Measurements from ENCODE around the gene VMA21. TPM values are rescaled to one million over a fixed set of nuclear protein-coding genes. Genes with fewer than 3 reads are reported as not detected.

The VMA21 gene
- total and polyA plus RNA-seq, 10 of the 15 experiments (the other 5 are each of a cell fraction or from before 2014, with no cell fraction given): 12.9 to 53.6 (median 41.5) TPM

DNA sequence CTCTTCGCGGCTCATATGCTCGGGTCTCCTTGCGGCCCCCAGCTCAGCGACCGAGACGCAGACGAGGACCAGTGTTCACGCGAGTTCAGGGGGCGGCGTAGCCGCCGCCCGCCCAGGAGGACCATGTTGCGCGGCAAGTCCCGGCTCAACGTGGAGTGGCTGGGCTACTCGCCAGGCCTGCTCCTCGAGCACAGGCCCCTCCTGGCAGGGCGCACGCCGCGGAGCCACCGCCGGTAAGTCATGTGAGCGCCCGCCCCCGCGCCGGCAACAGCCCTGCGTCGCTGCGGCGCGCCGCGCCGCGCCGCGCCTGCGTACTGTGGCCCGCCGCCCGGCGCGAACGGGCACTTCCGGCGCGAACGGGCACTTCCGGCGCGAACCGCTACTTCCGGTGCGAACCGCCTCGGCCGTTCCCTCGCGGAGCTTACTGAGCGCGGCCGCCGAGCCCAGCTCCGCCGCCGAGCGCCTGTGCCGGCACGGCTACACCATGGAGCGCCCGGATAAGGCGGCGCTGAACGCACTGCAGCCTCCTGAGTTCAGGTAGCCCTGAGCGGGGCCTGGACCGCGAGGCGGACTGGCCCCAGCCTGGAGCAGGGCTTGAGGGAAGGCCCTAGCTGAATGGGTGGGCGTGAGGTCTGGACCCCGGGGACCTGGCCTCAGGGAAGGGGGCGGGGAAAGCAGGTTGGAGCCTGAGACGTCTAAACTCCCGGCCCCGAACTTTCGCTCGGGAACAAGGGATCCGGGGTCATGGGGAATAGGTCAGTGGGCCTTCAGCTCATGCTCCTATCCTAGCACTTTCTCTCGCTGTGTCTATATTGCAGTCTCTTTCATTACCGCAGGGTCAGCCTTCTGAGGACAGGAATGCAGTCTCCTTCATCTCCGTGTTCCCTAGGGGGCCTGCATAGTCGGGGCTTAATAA is at the start of gene VMA21 (continued):
- TF ChIP-seq, protein P1, sequence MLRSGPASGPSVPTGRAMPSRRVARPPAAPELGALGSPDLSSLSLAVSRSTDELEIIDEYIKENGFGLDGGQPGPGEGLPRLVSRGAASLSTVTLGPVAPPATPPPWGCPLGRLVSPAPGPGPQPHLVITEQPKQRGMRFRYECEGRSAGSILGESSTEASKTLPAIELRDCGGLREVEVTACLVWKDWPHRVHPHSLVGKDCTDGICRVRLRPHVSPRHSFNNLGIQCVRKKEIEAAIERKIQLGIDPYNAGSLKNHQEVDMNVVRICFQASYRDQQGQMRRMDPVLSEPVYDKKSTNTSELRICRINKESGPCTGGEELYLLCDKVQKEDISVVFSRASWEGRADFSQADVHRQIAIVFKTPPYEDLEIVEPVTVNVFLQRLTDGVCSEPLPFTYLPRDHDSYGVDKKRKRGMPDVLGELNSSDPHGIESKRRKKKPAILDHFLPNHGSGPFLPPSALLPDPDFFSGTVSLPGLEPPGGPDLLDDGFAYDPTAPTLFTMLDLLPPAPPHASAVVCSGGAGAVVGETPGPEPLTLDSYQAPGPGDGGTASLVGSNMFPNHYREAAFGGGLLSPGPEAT (IDR thresholded peaks at IDR 0.05; ENCODE audit: low read depth): no peak
- TF ChIP-seq TARDBP (IDR thresholded peaks at IDR 0.05; ENCODE audit: borderline replicate concordance) (no peak), RAD21 (IDR thresholded peaks at IDR 0.05; ENCODE audit: insufficient read depth, low read depth, low read length) (no peak), SMARCA5 (IDR thresholded peaks at IDR 0.05) (no peak), TBL1XR1 (IDR thresholded peaks at IDR 0.05; ENCODE audit: low read depth, low read length) (no peak), POLR2AphosphoS5 (IDR thresholded peaks at IDR 0.05; ENCODE audit: low read length) (peak; percentile 17; the same call in 1 of the 2 replicates), EGR1 (IDR thresholded peaks at IDR 0.05; ENCODE audit: borderline replicate concordance in 1 of 2, low read depth in 2 of 2, low read length in 2 of 2) (peak in 1 of 2 experiments; percentile 94; a peak in 2 of 3 replicates), WRNIP1 (IDR thresholded peaks at IDR 0.05; ENCODE audit: borderline replicate concordance, low read depth, low read length) (no peak), EP300 (IDR thresholded peaks at IDR 0.05; ENCODE audit: borderline replicate concordance in 1 of 2, control insufficient read depth in 1 of 2, low read depth in 2 of 2, low read length in 2 of 2) (no peak), IKZF2 (IDR thresholded peaks at IDR 0.05) (no peak), HDAC6 (IDR thresholded peaks at IDR 0.05; ENCODE audit: unreplicated experiment) (no peak), BACH1 (IDR thresholded peaks at IDR 0.05; ENCODE audit: borderline replicate concordance) (no peak), RCOR1 (conservative IDR thresholded peaks at IDR 0.05; ENCODE audit: low read depth, low read length) (no peak), SREBF2 (IDR thresholded peaks at IDR 0.05; ENCODE audit: low read length) (no peak), SIN3A (IDR thresholded peaks at IDR 0.05; ENCODE audit: low read depth, low read length) (0 out of 2 replicates have a peak, but pooled peaks have one; percentile 56), IKZF1 (conservative IDR thresholded peaks at IDR 0.05) (peak; percentile 79), ZBTB33 (IDR thresholded peaks at IDR 0.05) (no peak), TAF1 (IDR thresholded peaks at IDR 0.05; ENCODE audit: borderline replicate concordance, low read depth, low read length) (peak; percentile 57; the same call in 1 of the 2 replicates), CBFB (IDR thresholded peaks at IDR 0.05; ENCODE audit: low read depth) (no peak), CHD1 (IDR thresholded peaks at IDR 0.05; ENCODE audit: low read depth, low read length) (no peak), ATF2 (IDR thresholded peaks at IDR 0.05; ENCODE audit: low read length) (no peak), CHD4 (IDR thresholded peaks at IDR 0.05) (no peak), POLR2AphosphoS2 (IDR thresholded peaks at IDR 0.05; ENCODE audit: low read depth, low read length) (no peak)
- TF ChIP-seq, protein P2, sequence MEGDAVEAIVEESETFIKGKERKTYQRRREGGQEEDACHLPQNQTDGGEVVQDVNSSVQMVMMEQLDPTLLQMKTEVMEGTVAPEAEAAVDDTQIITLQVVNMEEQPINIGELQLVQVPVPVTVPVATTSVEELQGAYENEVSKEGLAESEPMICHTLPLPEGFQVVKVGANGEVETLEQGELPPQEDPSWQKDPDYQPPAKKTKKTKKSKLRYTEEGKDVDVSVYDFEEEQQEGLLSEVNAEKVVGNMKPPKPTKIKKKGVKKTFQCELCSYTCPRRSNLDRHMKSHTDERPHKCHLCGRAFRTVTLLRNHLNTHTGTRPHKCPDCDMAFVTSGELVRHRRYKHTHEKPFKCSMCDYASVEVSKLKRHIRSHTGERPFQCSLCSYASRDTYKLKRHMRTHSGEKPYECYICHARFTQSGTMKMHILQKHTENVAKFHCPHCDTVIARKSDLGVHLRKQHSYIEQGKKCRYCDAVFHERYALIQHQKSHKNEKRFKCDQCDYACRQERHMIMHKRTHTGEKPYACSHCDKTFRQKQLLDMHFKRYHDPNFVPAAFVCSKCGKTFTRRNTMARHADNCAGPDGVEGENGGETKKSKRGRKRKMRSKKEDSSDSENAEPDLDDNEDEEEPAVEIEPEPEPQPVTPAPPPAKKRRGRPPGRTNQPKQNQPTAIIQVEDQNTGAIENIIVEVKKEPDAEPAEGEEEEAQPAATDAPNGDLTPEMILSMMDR (IDR thresholded peaks at IDR 0.05 in 2 of 3, conservative IDR thresholded peaks at IDR 0.05 in 1 of 3; ENCODE audit: control insufficient read depth in 2 of 3, extremely low read depth in 1 of 3, insufficient read depth in 1 of 3, low read depth in 3 of 3, low read length in 3 of 3): no peak

Measured in GM12878 (cell line).